SK-N-MC (cell line): Measurements from ENCODE around the gene PEF1.

Source experiments
- DNase-seq: peaks from one replicate; pipeline ENCODE4 v3.0.0-alpha.2; 2011; ENCODE audit warnings: low read depth, low spot score
- H3K27ac ChIP-seq: fragments of 200-600 bp; sonication (generic); 2 replicates; pipeline ENCODE4 v1.5.1; 2016; ENCODE audit warnings: mixed run types
- H3K36me3 ChIP-seq: fragments of 200-600 bp; sonication (generic); 2 replicates; pipeline ENCODE4 v1.6.1; 2017; ENCODE audit warnings: antibody characterized with exemption, low read length, mixed read lengths; ENCODE audit not compliant: insufficient read depth
- H3K4me3 ChIP-seq: fragments of 200-600 bp; sonication (generic); 2 replicates; pipeline ENCODE4 v1.5.1; 2016
- H3K9ac ChIP-seq: fragments of 200-600 bp; sonication (generic); 2 replicates; pipeline ENCODE4 v1.8.0; 2017; ENCODE audit warnings: mixed run types, mixed read lengths; ENCODE audit not compliant: insufficient read length
- H3K9me3 ChIP-seq: fragments of 200-600 bp; sonication (generic); 2 replicates; pipeline ENCODE4 v1.6.1; 2017; ENCODE audit warnings: low read depth, mild to moderate bottlenecking, antibody characterized with exemption, low read length, moderate library complexity, mixed read lengths
- EZH2 ChIP-seq: fragments of 200-600 bp; sonication (generic); IDR thresholded peaks from one replicate; pipeline ENCODE4 v1.6.1; 2017; ENCODE audit warnings: antibody characterized with exemption
- FOXP2 ChIP-seq: optimal IDR thresholded peaks from 2 replicates; pipeline ENCODE3; 2011; ENCODE audit warnings: mild to moderate bottlenecking, moderate library complexity; ENCODE audit not compliant: insufficient read depth; ENCODE audit errors: extremely low read length, control extremely low read depth
- POLR2AphosphoS5 ChIP-seq: IDR thresholded peaks from 2 replicates; pipeline ENCODE4 v1.6.1; 2012; ENCODE audit warnings: mild to moderate bottlenecking, low read depth, low read length, borderline replicate concordance

PEF1 gene

GRCh38 chr1:31620631-31621497 is 23.8 kb downstream of the PEF1 start:
- H3K27ac ChIP-seq: no peak overlapping the region
- no peak for TF ChIP-seq EZH2
- TF ChIP-seq POLR2AphosphoS5: no peak
- TF ChIP-seq FOXP2: no peak
- no peaks in the 10 kb centered on the region for H3K9me3 ChIP-seq
- H3K36me3 ChIP-seq: no peaks in the 10 kb centered on the region
- H3K4me3 ChIP-seq: no peak overlapping the region
- no peak for DNase-seq
- H3K9ac ChIP-seq: no peak overlapping the region

DNA sequence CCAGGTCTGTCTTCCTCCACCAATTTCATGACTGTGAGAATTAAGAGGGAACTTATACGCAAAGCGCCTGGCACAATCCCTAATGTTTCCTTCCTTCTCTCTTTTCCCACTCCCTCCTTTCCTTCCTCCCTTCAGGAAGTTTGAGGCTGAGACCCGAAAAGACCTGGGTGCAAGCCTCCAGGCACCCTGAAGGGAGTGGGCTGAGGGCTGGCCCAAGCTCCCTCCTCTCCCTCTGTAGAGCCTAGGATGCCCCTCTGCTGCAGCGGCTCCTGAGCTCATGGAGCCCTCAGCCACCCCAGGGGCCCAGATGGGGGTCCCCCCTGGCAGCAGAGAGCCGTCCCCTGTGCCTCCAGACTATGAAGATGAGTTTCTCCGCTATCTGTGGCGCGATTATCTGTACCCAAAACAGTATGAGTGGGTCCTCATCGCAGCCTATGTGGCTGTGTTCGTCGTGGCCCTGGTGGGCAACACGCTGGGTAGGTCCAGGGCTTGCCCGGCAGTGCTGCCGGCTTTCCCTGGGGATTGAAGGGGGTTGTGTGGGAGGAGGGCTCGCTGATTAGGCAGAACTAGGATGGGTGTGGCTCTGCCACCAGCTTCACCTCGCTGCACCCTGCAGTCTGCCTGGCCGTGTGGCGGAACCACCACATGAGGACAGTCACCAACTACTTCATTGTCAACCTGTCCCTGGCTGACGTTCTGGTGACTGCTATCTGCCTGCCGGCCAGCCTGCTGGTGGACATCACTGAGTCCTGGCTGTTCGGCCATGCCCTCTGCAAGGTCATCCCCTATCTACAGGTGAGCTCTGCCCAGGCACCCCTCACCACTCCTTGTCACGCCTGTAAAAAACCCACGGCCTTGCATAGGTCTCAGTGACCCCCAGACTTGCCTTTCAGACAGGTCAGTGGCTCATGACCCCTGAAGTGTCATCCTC is 25.5 kb downstream of the PEF1 start:
- H3K27ac ChIP-seq: no peak overlapping the region
- TF ChIP-seq POLR2AphosphoS5 (no peak), FOXP2 (no peak), EZH2 (no peak)
- no peak overlapping the region for H3K4me3 ChIP-seq
- H3K36me3 ChIP-seq: no peaks in the 10 kb centered on the region
- no peak overlapping the region for H3K9ac ChIP-seq
- no peaks in the 10 kb centered on the region for H3K9me3 ChIP-seq
- DNase-seq: no peak

DNA sequence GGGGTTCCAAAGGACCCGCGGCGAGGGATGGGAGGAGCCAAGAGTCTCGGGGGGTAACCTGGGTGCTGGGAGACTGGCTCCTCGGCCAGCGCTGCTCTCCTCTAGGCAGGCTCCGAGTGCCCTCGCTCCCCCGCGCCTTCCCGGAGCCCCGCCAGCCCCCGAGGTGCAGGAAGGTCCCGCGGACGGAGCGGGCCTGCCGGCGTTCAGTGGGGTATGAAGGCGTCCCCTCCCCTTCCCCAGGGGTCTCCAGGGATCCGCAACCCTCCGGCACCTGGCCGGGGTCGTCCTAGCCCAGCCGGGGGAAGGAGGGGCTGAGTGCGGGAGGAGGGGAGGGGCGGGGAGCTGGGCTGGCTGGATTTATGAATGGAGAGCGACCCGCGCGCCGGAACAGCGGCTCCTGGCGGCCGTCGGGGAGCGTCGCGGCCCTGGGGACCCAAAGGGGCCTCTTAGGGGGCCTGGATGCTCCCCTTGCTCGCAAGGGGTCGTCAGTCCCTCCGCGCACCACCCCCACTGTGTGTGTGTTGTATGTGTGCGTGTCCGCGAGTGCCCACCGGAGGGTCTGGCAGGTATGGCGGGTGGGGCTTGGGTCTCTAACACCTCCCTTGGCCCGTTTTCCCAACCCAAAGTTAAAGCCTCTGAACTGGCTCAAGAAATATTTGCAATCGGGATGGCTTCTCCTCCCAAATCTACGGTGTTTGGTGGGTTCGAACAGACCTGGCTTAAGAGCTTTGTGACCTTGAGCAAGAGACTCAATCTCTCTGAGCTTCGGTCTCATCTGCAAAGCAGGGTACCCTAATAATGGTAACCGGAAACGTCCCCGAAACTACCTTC is 26.5 kb downstream of the PEF1 start:
- Histone ChIP-seq H3K27ac (no peak overlapping the region), H3K9ac (no peak overlapping the region), H3K4me3 (peak overlapping the region; percentile 83), H3K9me3 (no peaks in the 10 kb centered on the region), H3K36me3 (no peaks in the 10 kb centered on the region)
- no peak for TF ChIP-seq EZH2
- TF ChIP-seq FOXP2: no peak
- no peak for TF ChIP-seq POLR2AphosphoS5
- no peak for DNase-seq

GRCh38 chr1:31617218-31617915 is 27.3 kb downstream of the PEF1 start, which contains the start of gene HCRTR1:
Gene HCRTR1 (plus strand): TSS chr1:31617689. CDS start chr1:31619193, 1,504 bp downstream.
- peak within 1 kb of the TSS; percentile 83 for H3K4me3 ChIP-seq
- no peak for TF ChIP-seq FOXP2
- no peak for TF ChIP-seq POLR2AphosphoS5
- no peak for TF ChIP-seq EZH2
- no peaks in the 10 kb centered on the region for H3K36me3 ChIP-seq
- no peak within 1 kb of the TSS for H3K9ac ChIP-seq
- DNase-seq: no peak
- no peaks in the 10 kb centered on the region for H3K9me3 ChIP-seq
- no peak within 1 kb of the TSS for H3K27ac ChIP-seq

DNA sequence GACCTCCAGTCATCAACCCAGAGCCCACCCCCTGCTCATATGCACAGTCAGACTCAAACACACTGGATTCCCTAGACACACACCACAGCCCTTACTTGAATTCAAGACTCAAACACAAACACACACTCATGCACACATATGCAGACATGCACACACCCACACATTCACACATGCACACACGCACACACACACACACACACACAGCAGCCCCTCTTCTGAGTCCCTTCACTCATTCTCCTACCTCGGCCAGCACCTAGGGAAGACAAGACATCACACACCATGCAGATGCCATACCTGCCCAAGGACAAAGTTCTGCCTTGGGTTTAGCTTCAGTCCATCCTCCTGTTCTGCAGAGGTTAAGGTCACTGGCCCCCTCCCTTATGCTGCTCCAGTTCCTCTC is 28.7 kb downstream of the PEF1 start:
- Histone ChIP-seq H3K36me3 (no peaks in the 10 kb centered on the region), H3K27ac (no peak overlapping the region), H3K9ac (no peak overlapping the region), H3K4me3 (no peak overlapping the region), H3K9me3 (no peaks in the 10 kb centered on the region)
- TF ChIP-seq FOXP2 (no peak), EZH2 (no peak), POLR2AphosphoS5 (no peak)
- DNase-seq: no peak

- H3K27ac ChIP-seq: no peak overlapping the region
- H3K9me3 ChIP-seq: no peaks in the 10 kb centered on the region
- no peak overlapping the region for H3K9ac ChIP-seq
- no peaks in the 10 kb centered on the region for H3K36me3 ChIP-seq
- H3K4me3 ChIP-seq: no peak overlapping the region
- DNase-seq: no peak
- no peak for TF ChIP-seq EZH2
- TF ChIP-seq POLR2AphosphoS5: no peak
- no peak for TF ChIP-seq FOXP2
Measured at GRCh38 chr1:31615414-31615813, 29.3 kb downstream of the PEF1 start.

DNA sequence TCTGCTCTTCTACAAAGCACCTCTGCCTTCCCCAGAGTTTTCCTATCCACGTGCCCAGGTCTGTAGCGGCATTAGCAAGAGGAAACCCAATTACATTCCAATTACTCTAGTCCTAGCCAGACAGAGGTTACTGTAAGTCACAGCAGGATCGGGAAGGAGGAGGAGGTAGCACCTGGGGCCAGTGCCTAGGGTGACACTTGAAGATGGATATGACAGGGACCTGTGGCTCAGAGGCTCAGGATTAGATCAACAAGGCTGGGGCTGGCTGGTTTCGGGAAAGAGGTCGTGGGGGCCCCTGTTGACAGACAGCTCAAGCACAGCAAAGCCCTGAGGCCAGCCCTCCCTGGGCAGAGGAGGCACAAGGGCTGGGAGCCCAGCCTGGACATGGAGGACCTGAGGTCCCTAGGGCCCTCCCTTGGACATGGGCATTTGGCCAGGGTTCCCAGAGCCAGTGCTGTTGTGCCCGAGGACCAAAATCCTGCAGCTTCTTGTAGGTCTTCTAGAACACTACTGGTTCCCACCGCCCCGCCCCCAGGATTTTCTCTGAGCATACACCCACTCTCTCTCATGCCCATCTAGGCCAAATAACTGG is 30.2 kb downstream of the PEF1 start:
- no peaks in the 10 kb centered on the region for H3K9me3 ChIP-seq
- no peak overlapping the region for H3K27ac ChIP-seq
- H3K4me3 ChIP-seq: no peak overlapping the region
- DNase-seq: no peak
- H3K9ac ChIP-seq: no peak overlapping the region
- no peaks in the 10 kb centered on the region for H3K36me3 ChIP-seq
- TF ChIP-seq FOXP2 (no peak), POLR2AphosphoS5 (no peak), EZH2 (no peak)
